ENCODE results near the gene QPCT. TPM values are rescaled to one million over a fixed set of nuclear protein-coding genes. Genes with fewer than 3 reads are reported as not detected.

The QPCT gene
- total RNA-seq, 1 donor from 2014 or later, result 2.1 TPM

GRCh38 chr2:37315364-37315763, 29.1 kb upstream of the QPCT start:
- H3K4me3 Mint-ChIP-seq, result no peak overlapping the region
- H3K9me3 Mint-ChIP-seq, result no peaks in the 10 kb centered on the region
- no peak for TF ChIP-seq CTCF (IDR thresholded peaks at IDR 0.05)
- H3K36me3 Mint-ChIP-seq (ENCODE audit: low read depth), result peaks cover 29% of the 10 kb centered on the region
- DNase-seq (no peak), ATAC-seq (ENCODE audit: low read depth) (no peak)
- POLR2A ChIA-PET, result interaction anchor here (0.8 to 4.3 kb wide), 2 partner anchors 8 to 10 kb away, joined by 3 to 28 read pairs; partner anchors contain the start of gene PRKD3
- H3K4me1 Mint-ChIP-seq, result peaks cover 88% of the 10 kb centered on the region
- CTCF ChIA-PET, result no interaction called here
- H3K27me3 Mint-ChIP-seq, result no peaks in the 10 kb centered on the region
- H3K27ac Mint-ChIP-seq, result no peak overlapping the region
- intact Hi-C loops (cut with micrococcal nuclease), result no loop called here

GRCh38 chr2:37316181-37316580, 28.2 kb upstream of the QPCT start:
- H3K27ac Mint-ChIP-seq, result peak overlapping the region; percentile 35
- H3K27me3 Mint-ChIP-seq, result no peaks in the 10 kb centered on the region
- CTCF ChIA-PET, result interaction anchor here (0.6 to 1.9 kb wide), 2 partner anchors 78 to 80 kb away, joined by 3 to 5 read pairs; no protein-coding TSS in a partner anchor
- no peak overlapping the region for H3K4me3 Mint-ChIP-seq
- H3K4me1 Mint-ChIP-seq, result peaks cover 84% of the 10 kb centered on the region
- ATAC-seq (ENCODE audit: low read depth), result no peak
- POLR2A ChIA-PET, result interaction anchor here (0.6 to 4.3 kb wide), 3 partner anchors 8 to 51 kb away, joined by 3 to 28 read pairs (median 3); partner anchors contain the start of gene PRKD3
- TF ChIP-seq CTCF (IDR thresholded peaks at IDR 0.05), result no peak
- intact Hi-C loops (cut with micrococcal nuclease), result loop anchor here (2.0 kb wide), 1 partner anchor 13 kb away; no protein-coding TSS in a partner anchor
- DNase-seq, result no peak
- H3K36me3 Mint-ChIP-seq (ENCODE audit: low read depth), result peaks cover 27% of the 10 kb centered on the region
- H3K9me3 Mint-ChIP-seq, result no peaks in the 10 kb centered on the region

GRCh38 chr2:37317746-37318145, 26.7 kb upstream of the QPCT start:
- POLR2A ChIA-PET, result interaction anchor here (0.6 to 1.3 kb wide), 4 partner anchors 16 to 305 kb away, joined by 3 to 13 read pairs (median 3); no protein-coding TSS in a partner anchor
- peaks cover 86% of the 10 kb centered on the region for H3K4me1 Mint-ChIP-seq
- no peaks in the 10 kb centered on the region for H3K27me3 Mint-ChIP-seq
- peak overlapping the region; percentile 32 for H3K4me3 Mint-ChIP-seq
- TF ChIP-seq CTCF (IDR thresholded peaks at IDR 0.05), result no peak
- no peak for DNase-seq
- ATAC-seq (ENCODE audit: low read depth), result no peak
- no peaks in the 10 kb centered on the region for H3K9me3 Mint-ChIP-seq
- peaks cover 27% of the 10 kb centered on the region for H3K36me3 Mint-ChIP-seq (ENCODE audit: low read depth)
- H3K27ac Mint-ChIP-seq, result peak overlapping the region; percentile 85
- CTCF ChIA-PET, result interaction anchor here (1.9 kb wide), 1 partner anchor 78 kb away, joined by 5 read pairs; no protein-coding TSS in a partner anchor
- intact Hi-C loops (cut with micrococcal nuclease), result loop anchor here (2.0 kb wide), 1 partner anchor 15 kb away; no protein-coding TSS in a partner anchor

- POLR2A ChIA-PET, result interaction anchor here (0.7 to 1.2 kb wide), 3 partner anchors 15 to 305 kb away, joined by 3 read pairs; no protein-coding TSS in a partner anchor
- no peak for TF ChIP-seq CTCF (IDR thresholded peaks at IDR 0.05)
- peaks cover 85% of the 10 kb centered on the region for H3K4me1 Mint-ChIP-seq
- DNase-seq (no peak), ATAC-seq (ENCODE audit: low read depth) (peak; percentile 85)
- peak overlapping the region; percentile 85 for H3K27ac Mint-ChIP-seq
- H3K27me3 Mint-ChIP-seq, result no peaks in the 10 kb centered on the region
- CTCF ChIA-PET, result interaction anchor here (1.1 kb wide), 1 partner anchor 78 kb away, joined by 3 read pairs; no protein-coding TSS in a partner anchor
- H3K9me3 Mint-ChIP-seq, result no peaks in the 10 kb centered on the region
- H3K36me3 Mint-ChIP-seq (ENCODE audit: low read depth), result peaks cover 28% of the 10 kb centered on the region
- intact Hi-C loops (cut with micrococcal nuclease), result no loop called here
- peak overlapping the region; percentile 61 for H3K4me3 Mint-ChIP-seq
These were observed 26.0 kb upstream of the QPCT start for GRCh38 chr2:37318401-37318800.

GRCh38 chr2:37319754-37320609, 24.4 kb upstream of the QPCT start:
- H3K36me3 Mint-ChIP-seq (ENCODE audit: low read depth), result peaks cover 32% of the 10 kb centered on the region
- TF ChIP-seq CTCF (IDR thresholded peaks at IDR 0.05), result no peak
- no peaks in the 10 kb centered on the region for H3K9me3 Mint-ChIP-seq
- CTCF ChIA-PET, result interaction anchor here (1.3 to 1.9 kb wide), 2 partner anchors 70 to 512 kb away, joined by 3 to 6 read pairs; no protein-coding TSS in a partner anchor
- peaks cover 76% of the 10 kb centered on the region for H3K4me1 Mint-ChIP-seq
- POLR2A ChIA-PET, result interaction anchor here (0.6 to 2.8 kb wide), 8 partner anchors 9 to 250 kb away, joined by 3 to 9 read pairs (median 5); no protein-coding TSS in a partner anchor
- no peaks in the 10 kb centered on the region for H3K27me3 Mint-ChIP-seq
- intact Hi-C loops (cut with micrococcal nuclease), result loop anchor here (5.0 kb wide), 1 partner anchor 1057 kb away; the partner anchor contains the start of gene ATL2
- H3K4me3 Mint-ChIP-seq, result peak overlapping the region; percentile 9
- DNase-seq, result no peak
- H3K27ac Mint-ChIP-seq, result peak overlapping the region; percentile 10
- no peak for ATAC-seq (ENCODE audit: low read depth)
